GM12878 (cell line): ENCODE results near the gene CDK5RAP3. TPM values are rescaled to one million over a fixed set of nuclear protein-coding genes. Genes with fewer than 3 reads are reported as not detected.

ENCODE experiments used
- ATAC-seq: fragments of 200-7000 bp; cut with Tn5 transposase; 3 replicates; pipeline ENCODE4 v1.9.1; 2020; ENCODE audit warnings: mild to moderate bottlenecking, moderate library complexity
- BruUV-seq: library from RNA; stranded (reverse); fragments of 400-500 nt; replicated peaks from 2 replicates; lab custom pipeline; 2021; lab: Mats Ljungman, UMichigan
- CTCF ChIA-PET: fragments of 300-600 bp; sonication (Branson Sonifier 250); formaldehyde crosslinking; extraction: SDS; loops from one replicate; lab custom pipeline; 2021; ENCODE audit warnings: inconsistent platforms; lab: Yijun Ruan, JAX
- POLR2A ChIA-PET: fragments of 350-600 bp; formaldehyde crosslinking; extraction: SDS; loops from one replicate; lab custom pipeline; 2021; ENCODE audit warnings: inconsistent platforms; lab: Charles Lee
- RAD21 ChIA-PET: fragments of 300-600 bp; sonication (Branson Sonifier 250); formaldehyde crosslinking; loops from one replicate; lab custom pipeline; 2023; ENCODE audit warnings: antibody characterized with exemption; ENCODE audit not compliant: unreplicated experiment; lab: Charles Lee
- SMC1A ChIA-PET: fragments of 300-600 bp; sonication (Branson Sonifier 250); formaldehyde crosslinking; loops from one replicate; lab custom pipeline; 2023; ENCODE audit not compliant: unreplicated experiment, uncharacterized antibody; lab: Charles Lee
- DNase-seq: peaks from one replicate; pipeline ENCODE4 v3.0.0-alpha.2; 2011; ENCODE audit warnings: low read depth, low spot score
- FAIRE-seq: peaks from 3 replicates; lab custom pipeline; 2011; peaks lifted over from hg19 to GRCh38; lab: Jason Lieb, UNC
- H2AFZ ChIP-seq: 2 replicates; pipeline ENCODE4 v1.6.0; 2011; ENCODE audit warnings: low read depth, low read length, control low read depth; ENCODE audit not compliant: control insufficient read depth
- H3K27ac ChIP-seq: 2 replicates; pipeline ENCODE4 v1.5.1; 2011; ENCODE audit warnings: control low read depth; ENCODE audit not compliant: control insufficient read depth, insufficient read depth
- H3K27me3 ChIP-seq, 2 experiments: replicated peaks in 1 of 2; 2 replicates each; pipeline versions ENCODE4 v1.6.0 to v1.6.1; 2011; ENCODE audit warnings: low read length in 1 of 2; ENCODE audit not compliant: control insufficient read depth in 2 of 2, insufficient read depth in 2 of 2
- H3K36me3 ChIP-seq, 2 experiments: 2 replicates each; pipeline ENCODE4 v1.5.1; 2011; ENCODE audit warnings: low read length in 1 of 2; ENCODE audit not compliant: control insufficient read depth in 2 of 2, insufficient read depth in 2 of 2
- H3K4me1 ChIP-seq: 2 replicates; pipeline ENCODE4 v1.6.1; 2011; ENCODE audit warnings: mild to moderate bottlenecking, low read length, moderate library complexity, mixed read lengths; ENCODE audit not compliant: control insufficient read depth, insufficient read depth
- H3K4me2 ChIP-seq: 2 replicates; pipeline ENCODE4 v1.6.0; 2011; ENCODE audit warnings: control low read depth; ENCODE audit not compliant: control insufficient read depth, insufficient read depth
- H3K4me3 ChIP-seq: fragments of 200-600 bp; sonication (generic); 2 replicates; pipeline ENCODE4 v1.5.1; 2016
- H3K79me2 ChIP-seq: 2 replicates; pipeline ENCODE4 v1.6.0; 2011; ENCODE audit warnings: low read length; ENCODE audit not compliant: control insufficient read depth, insufficient read depth
- H3K9ac ChIP-seq: 2 replicates; pipeline ENCODE4 v1.8.0; 2011; ENCODE audit warnings: low read length, control low read depth, mixed read lengths; ENCODE audit not compliant: control insufficient read depth, insufficient read depth
- H3K9me3 ChIP-seq: replicated peaks from 3 replicates; pipeline ENCODE4 v1.5.1; 2011; ENCODE audit warnings: mild to moderate bottlenecking, low read length; ENCODE audit not compliant: control insufficient read depth, insufficient read depth
- H4K20me1 ChIP-seq: 2 replicates; pipeline ENCODE4 v1.6.0; 2011; ENCODE audit not compliant: control insufficient read depth, insufficient read depth
- EED ChIP-seq: sonication (generic); IDR thresholded peaks from 2 replicates; pipeline ENCODE4 v1.6.1; 2016; ENCODE audit warnings: antibody characterized with exemption, low read depth
- EGR1 ChIP-seq, 2 experiments: IDR thresholded peaks; 1 replicate in 1 of 2; 2 replicates in 1 of 2; pipeline ENCODE4 v1.6.1; 2011 to 2012; ENCODE audit warnings: low read depth in 2 of 2, low read length in 2 of 2, borderline replicate concordance in 1 of 2, mild to moderate bottlenecking in 1 of 2, moderate library complexity in 1 of 2
- KDM1A ChIP-seq: fragments of 200-600 bp; sonication (generic); IDR thresholded peaks from 2 replicates; pipeline ENCODE4 v1.6.1; 2016; ENCODE audit warnings: borderline replicate concordance
- PAX8 ChIP-seq: fragments of 450-650 bp; IDR thresholded peaks from 2 replicates; pipeline ENCODE4 v1.6.1; 2017; ENCODE audit warnings: mild to moderate bottlenecking, moderate library complexity
- RCOR1 ChIP-seq: conservative IDR thresholded peaks from 2 replicates; pipeline ENCODE4 v1.6.1; 2012; ENCODE audit warnings: low read depth, low read length, improper control_type of control experiment
- RELA ChIP-seq: fragments of 450-650 bp; IDR thresholded peaks from 2 replicates; pipeline ENCODE4 v1.8.0; 2014; ENCODE audit warnings: borderline replicate concordance; ENCODE audit not compliant: partially characterized antibody
- RFX5 ChIP-seq: IDR thresholded peaks from 2 replicates; pipeline ENCODE4 v1.6.1; 2011; ENCODE audit warnings: low read depth, low read length, improper control_type of control experiment
- SREBF2 ChIP-seq: IDR thresholded peaks from 2 replicates; pipeline ENCODE4 v1.6.1; 2012; ENCODE audit warnings: mild to moderate bottlenecking, low read length
- SRF ChIP-seq, 2 experiments: IDR thresholded peaks; 2 replicates each; pipeline ENCODE4 v1.6.1; 2011; ENCODE audit warnings: low read depth in 2 of 2, low read length in 2 of 2, mild to moderate bottlenecking in 1 of 2, moderate library complexity in 1 of 2
- TCF7 ChIP-seq: IDR thresholded peaks from 2 replicates; pipeline ENCODE4 v1.6.1; 2014; ENCODE audit warnings: antibody characterized with exemption, borderline replicate concordance
- USF2 ChIP-seq: IDR thresholded peaks from 2 replicates; pipeline ENCODE4 v1.6.1; 2011; ENCODE audit warnings: low read depth, low read length, improper control_type of control experiment, borderline replicate concordance
- ZNF274 ChIP-seq: IDR thresholded peaks from one replicate; pipeline ENCODE4 v1.8.0; 2011; ENCODE audit not compliant: insufficient read length, insufficient read depth
- ZZZ3 ChIP-seq: IDR thresholded peaks from 2 replicates; pipeline ENCODE4 v1.6.1; 2011; ENCODE audit warnings: low read depth; ENCODE audit not compliant: control insufficient read depth, insufficient read length
- WGBS: methylation state at CpG from one replicate; pipeline ENCODE4 v1.1.6; 2016; ENCODE audit warnings: low lambda C conversion rate; ENCODE audit not compliant: insufficient replicate concordance, insufficient coverage; ENCODE audit errors: missing lambda C conversion rate; 5-methylcytosine and 5-hydroxymethylcytosine counted together
- in situ Hi-C: fragments of 300-500 bp; cut with MboI; formaldehyde crosslinking; loops from 9 replicates; pipeline ENCODE4 v1.14.3; 2018; ENCODE audit warnings: mixed read lengths
- intact Hi-C: fragments of 100-400 bp; cut with micrococcal nuclease; formaldehyde crosslinking; loops from one replicate; pipeline ENCODE4 v1.14.2; 2022; ENCODE audit not compliant: unreplicated experiment
- polyA plus RNA-seq, 11 experiments: library from polyadenylated mRNA; depleted of rRNA in 4 of 11; unstranded in 6 of 11; stranded (reverse) in 5 of 11; fragments of >200 nt; fragmentation: Nextera tagmentation in 4 of 11; fragmentation: Illumina TruSeq in 1 of 11; extraction: Ambion mirVana in 4 of 11; extraction: Trizol in 1 of 11; gene quantifications; 1 replicate in 1 of 11; 2 replicates in 10 of 11; pipeline versions ENCODE4 v1.2.1 to v1.2.3, GENCODE V29; 2011 to 2016; ENCODE audit warnings: inconsistent platforms in 2 of 11, missing spikeins in 2 of 11, low read depth in 1 of 11
- total RNA-seq, 4 experiments: library from RNA; depleted of rRNA in 3 of 4; stranded (reverse); fragments of >200 nt in 3 of 4; fragmentation: Illumina TruSeq in 1 of 4; extraction: Trizol in 1 of 4; gene quantifications; 2 replicates each; pipeline versions ENCODE4 v1.2.1 to v1.2.3, GENCODE V29; 2013 to 2021
- TF ChIP-seq, protein P1 (sequence below): fragments of 450-650 bp; IDR thresholded peaks from 2 replicates; pipeline ENCODE4 v1.6.1; 2017; ENCODE audit warnings: mild to moderate bottlenecking

Gene CDK5RAP3
- total and polyA plus RNA-seq, 10 of the 15 experiments (the other 5 are each of a cell fraction or from before 2014, with no cell fraction given): 69.4 to 237 (median 160) TPM

DNA sequence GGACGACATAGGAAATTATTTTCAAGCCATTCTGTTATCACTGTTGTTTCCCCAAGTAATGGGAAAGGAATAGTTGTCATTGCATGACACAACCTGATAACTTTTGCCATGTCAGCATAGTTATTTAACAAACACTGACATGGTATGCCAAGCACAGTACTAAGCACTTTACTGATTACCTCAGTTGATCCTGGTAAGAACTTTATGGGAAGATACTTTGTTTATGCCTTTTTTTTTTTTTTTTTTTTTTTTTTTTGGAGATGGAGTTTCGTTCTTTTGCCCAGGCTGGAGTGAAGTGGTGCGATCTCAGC, 45.3 kb upstream of the CDK5RAP3 start:
- no peak overlapping the region for H3K27ac ChIP-seq
- no peaks in the 10 kb centered on the region for H4K20me1 ChIP-seq
- TF ChIP-seq RFX5 (no peak), USF2 (no peak), EED (no peak), KDM1A (no peak), SREBF2 (no peak), SRF (IDR thresholded peaks at IDR 0.05; ENCODE audit: low read depth in 2 of 2, low read length in 2 of 2) (no peak)
- TF ChIP-seq, all 136 proteins: peak for 0
- H3K27me3 ChIP-seq: no peaks in the 10 kb centered on the region
- DNase-seq: no peak
- intact Hi-C loops: no loop called here
- peaks cover 4 to 10% of the 10 kb centered on the region in 2 experiments; a peak in 3 of 4 replicates for H3K36me3 ChIP-seq
- CTCF ChIA-PET: no interaction called here
- no peak overlapping the region for H3K4me3 ChIP-seq
- no peak for FAIRE-seq
- no peak overlapping the region for H3K4me2 ChIP-seq
- H3K4me1 ChIP-seq: no peaks in the 10 kb centered on the region
- POLR2A ChIA-PET: interaction anchor here (0.7 kb wide), 2 partner anchors 23 to 1048 kb away, joined by 4 to 7 read pairs; no protein-coding TSS in a partner anchor
- no peaks in the 10 kb centered on the region for H3K79me2 ChIP-seq
- SMC1A ChIA-PET: no interaction called here
- no peak overlapping the region for H3K9ac ChIP-seq
- 92% methylated on average over 2 of the region's 3 CpGs for whole genome bisulfite sequencing
- no peak for ATAC-seq
- BruUV-seq: no TSS peak
- no peaks in the 10 kb centered on the region for H3K9me3 ChIP-seq
- no peak overlapping the region for H2AFZ ChIP-seq
- RAD21 ChIA-PET: no interaction called here
- in situ Hi-C loops: no loop called here

- peaks cover 4% of the 10 kb centered on the region in 2 experiments; a peak in 3 of 4 replicates for H3K36me3 ChIP-seq
- FAIRE-seq (no peak), DNase-seq (no peak), ATAC-seq (no peak)
- no peak overlapping the region for H3K27ac ChIP-seq
- no peak overlapping the region for H3K9ac ChIP-seq
- ChIA-PET POLR2A (no interaction called here), CTCF (interaction anchor here (1.2 kb wide), 1 partner anchor 22 kb away, joined by 4 read pairs; no protein-coding TSS in a partner anchor), SMC1A (interaction anchor here (1.1 kb wide), 1 partner anchor 9 kb away, joined by 3 read pairs; no protein-coding TSS in a partner anchor), RAD21 (no interaction called here)
- no peaks in the 10 kb centered on the region for H3K9me3 ChIP-seq
- in situ Hi-C loops (no loop called here), intact Hi-C loops (no loop called here)
- no peak overlapping the region for H2AFZ ChIP-seq
- no peaks in the 10 kb centered on the region for H4K20me1 ChIP-seq
- no peaks in the 10 kb centered on the region for H3K79me2 ChIP-seq
- BruUV-seq: no TSS peak
- H3K27me3 ChIP-seq: no peaks in the 10 kb centered on the region
- no peak overlapping the region for H3K4me2 ChIP-seq
- H3K4me1 ChIP-seq: no peaks in the 10 kb centered on the region
- H3K4me3 ChIP-seq: no peak overlapping the region
- 95% methylated on average over 18 of the region's 20 CpGs for WGBS
- no peak for TF ChIP-seq PAX8
- TF ChIP-seq ZNF274: no peak
- no peak for TF ChIP-seq TCF7
- no peak for TF ChIP-seq ZZZ3
- TF ChIP-seq RELA: no peak
- TF ChIP-seq EGR1 (IDR thresholded peaks at IDR 0.05; ENCODE audit: borderline replicate concordance in 1 of 2, low read depth in 2 of 2, low read length in 2 of 2): no peak
- TF ChIP-seq, protein P1, sequence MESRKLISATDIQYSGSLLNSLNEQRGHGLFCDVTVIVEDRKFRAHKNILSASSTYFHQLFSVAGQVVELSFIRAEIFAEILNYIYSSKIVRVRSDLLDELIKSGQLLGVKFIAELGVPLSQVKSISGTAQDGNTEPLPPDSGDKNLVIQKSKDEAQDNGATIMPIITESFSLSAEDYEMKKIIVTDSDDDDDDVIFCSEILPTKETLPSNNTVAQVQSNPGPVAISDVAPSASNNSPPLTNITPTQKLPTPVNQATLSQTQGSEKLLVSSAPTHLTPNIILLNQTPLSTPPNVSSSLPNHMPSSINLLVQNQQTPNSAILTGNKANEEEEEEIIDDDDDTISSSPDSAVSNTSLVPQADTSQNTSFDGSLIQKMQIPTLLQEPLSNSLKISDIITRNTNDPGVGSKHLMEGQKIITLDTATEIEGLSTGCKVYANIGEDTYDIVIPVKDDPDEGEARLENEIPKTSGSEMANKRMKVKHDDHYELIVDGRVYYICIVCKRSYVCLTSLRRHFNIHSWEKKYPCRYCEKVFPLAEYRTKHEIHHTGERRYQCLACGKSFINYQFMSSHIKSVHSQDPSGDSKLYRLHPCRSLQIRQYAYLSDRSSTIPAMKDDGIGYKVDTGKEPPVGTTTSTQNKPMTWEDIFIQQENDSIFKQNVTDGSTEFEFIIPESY: no peak
- TF ChIP-seq RCOR1: no peak
Observed at GRCh38 chr17:47927821-47928400, 43.0 kb upstream of the CDK5RAP3 start.
